GM19468 (cell line): ENCODE results near the gene SLC16A10.
"Not testable (repeated sequence)": the region's sequence is repeated elsewhere in the genome, so short reads cannot be mapped to it uniquely, and the experiment has no call there.

Experiments
- ATAC-seq: cut with Tn5 transposase; IDR thresholded peaks from one replicate; pipeline ENCODE4 v1.9.1; 2021; ENCODE audit warnings: mild to moderate bottlenecking, moderate library complexity, moderate number of reproducible peaks; ENCODE audit not compliant: unreplicated experiment; ENCODE audit errors: extremely low read depth

Gene SLC16A10

DNA sequence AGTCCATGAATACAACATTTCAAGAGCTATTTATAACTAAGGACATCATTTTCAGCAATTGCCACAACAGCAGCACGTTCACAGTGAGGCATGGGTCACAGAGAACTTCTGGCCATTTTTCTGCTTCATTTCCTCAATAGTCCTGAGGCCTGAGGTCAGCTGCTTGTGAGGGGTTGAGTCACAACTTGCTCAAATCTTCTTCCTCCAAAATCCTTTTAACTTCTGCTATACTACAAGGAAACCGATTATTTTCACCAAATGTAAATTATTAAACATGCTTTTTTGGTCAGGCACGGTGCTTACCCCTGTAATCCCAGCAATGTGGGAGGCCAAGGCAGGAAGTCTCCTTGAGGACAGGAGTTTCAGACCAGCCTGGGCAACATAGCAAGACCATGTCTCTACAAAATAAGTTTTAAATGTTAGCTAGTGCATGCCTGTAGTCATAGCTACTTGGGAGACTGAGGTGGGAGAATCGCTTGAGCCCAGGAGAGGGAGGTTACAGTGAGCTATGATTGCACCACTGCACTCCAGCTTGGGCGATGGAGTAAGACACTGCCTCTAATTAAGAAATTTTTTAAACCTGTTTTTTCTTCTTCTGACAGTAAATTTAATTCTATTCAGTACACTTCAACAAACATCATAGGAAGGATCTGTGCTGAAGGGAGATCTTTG lies 11.1 kb upstream of the SLC16A10 start:
- ATAC-seq = no peak

DNA sequence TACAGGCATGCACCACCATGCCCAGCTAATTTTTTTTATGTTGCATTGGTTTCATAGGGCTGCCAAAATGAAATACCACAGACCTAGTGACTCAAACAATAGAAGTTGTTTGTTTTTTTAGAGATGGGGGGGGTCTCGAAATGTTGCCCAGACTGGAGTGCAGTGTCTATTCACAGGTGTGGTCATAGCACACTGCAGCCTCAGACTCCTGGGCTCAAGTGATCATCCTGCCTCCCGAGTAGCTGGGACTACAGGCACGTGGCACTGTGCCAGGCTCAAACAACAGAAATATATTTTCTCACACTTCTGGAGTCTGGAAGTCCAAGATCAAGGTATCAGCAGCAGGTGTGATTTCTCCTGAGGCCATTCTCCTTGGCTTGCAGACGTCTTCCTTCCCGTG lies 6.6 kb upstream of the SLC16A10 start:
- ATAC-seq = no peak

- no peak for ATAC-seq
These were observed 618 bp upstream of the SLC16A10 start for GRCh38 chr6:111086685-111087084.

GRCh38 chr6:111087871-111088667 lies 766 bp downstream of the SLC16A10 start:
- no peak for ATAC-seq

DNA sequence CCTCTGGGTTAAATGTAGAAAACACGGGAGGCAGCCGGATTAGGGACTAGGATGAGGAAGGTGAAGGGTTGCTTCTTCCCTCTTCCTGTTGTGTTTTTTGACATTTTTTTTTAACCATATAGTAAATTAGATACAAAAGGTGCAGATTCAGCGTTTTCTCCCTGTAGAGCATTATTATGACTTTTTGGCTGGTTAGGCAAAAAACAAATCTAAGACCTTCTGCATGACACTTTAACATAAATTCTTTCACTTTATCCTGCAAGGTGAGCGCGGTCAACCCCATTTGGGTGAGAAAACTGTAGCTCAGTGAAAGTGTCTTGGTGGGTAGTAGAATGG lies 1.3 kb downstream of the SLC16A10 start:
- ATAC-seq = no peak

DNA sequence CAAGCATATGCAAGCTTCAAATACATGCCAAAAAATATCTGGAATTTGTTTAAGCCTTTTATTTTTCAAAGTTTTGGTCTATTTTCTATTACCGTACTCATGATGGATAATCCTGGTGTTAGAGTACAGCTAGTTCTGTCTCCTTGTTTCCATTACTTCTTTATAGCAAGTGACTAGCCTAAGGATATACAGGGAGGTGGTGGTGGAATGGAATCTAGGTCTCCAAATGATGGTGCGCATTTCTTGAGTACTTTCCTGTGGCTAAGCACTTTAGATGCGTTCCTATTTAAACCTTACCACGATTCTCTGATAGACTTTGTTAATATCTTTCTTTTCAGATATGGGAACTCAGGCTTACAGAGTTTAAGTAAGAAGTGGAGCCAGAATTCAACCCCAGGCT lies 3.5 kb downstream of the SLC16A10 start:
- ATAC-seq = no peak

- no peak for ATAC-seq
These were observed 4.7 kb downstream of the SLC16A10 start for GRCh38 chr6:111091987-111092386.

DNA sequence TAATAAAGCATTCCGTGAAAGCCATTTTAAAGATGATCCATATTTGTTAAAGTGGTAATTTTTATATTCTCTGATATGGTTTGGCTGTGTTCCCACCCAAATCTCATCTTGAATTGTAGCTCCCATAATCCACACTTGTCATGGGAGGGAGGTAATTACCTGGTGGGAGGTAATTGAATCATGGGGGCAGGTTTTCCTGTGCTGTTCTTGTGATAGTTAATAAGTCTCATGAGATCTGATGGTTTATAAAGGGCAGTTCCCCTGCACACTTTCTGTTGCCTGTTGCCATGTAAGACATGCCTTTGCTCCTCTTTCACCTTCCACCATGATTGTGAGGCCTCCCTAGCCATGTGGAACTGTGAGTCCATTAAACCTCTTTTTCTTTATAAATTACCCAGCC lies 8.2 kb downstream of the SLC16A10 start:
- not testable (repeated sequence) for ATAC-seq

DNA sequence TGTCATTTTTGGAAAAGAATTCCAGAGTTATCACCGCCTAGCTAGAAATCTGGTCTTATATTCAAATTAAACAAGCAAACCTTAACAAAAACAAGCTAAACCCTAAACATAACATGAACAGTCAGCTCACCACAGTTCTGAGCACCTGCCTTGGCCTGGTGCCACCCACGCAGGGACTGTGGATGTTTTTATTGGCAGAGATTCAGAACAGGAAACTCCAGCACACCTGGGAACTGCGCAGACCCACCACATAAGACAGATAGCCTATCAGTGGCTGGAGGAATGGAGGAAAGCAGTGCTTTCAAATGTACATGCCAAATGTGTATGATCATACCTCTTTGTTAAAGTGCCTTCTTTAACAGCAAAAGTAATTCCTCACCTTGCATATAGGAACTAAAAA lies 8.9 kb downstream of the SLC16A10 start:
- ATAC-seq = no peak

DNA sequence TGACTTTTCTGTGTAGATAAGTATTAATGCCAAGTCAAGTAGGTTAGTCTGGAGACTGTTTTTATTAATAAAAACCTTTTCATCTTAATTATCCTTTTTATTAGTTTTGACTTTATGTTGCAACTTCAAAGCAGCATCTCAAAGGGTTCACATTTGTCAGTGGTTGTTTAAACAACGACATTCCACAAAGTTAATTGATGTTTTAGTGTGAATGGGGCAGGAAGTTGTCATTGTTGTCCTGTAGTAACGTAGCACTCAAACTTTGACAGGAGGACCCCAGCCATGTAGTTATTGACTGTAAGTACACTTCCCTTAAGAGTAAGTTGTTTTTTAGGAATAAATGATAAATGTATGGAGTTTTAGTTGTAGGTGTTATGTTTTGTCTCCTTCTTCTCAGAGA lies 11.3 kb downstream of the SLC16A10 start:
- ATAC-seq = no peak

DNA sequence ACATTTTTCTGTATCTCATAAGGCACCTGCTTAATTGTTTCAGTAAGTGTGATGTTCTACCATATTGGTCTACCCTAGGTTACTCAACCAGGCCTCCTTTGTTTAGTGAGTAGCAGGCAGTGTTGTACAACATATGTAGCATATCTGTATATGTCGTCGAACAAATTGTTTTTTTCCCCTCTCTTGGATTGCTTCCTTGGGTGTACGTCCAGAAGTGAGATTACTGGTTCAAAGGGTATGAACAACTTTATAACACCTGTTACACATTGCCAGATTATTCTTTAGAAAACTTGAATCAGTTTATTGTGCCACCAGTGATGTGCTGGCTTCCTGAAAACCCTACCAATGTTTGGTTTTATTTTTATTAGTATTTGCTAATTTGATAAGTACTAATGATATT lies 14.7 kb downstream of the SLC16A10 start:
- ATAC-seq = no peak

DNA sequence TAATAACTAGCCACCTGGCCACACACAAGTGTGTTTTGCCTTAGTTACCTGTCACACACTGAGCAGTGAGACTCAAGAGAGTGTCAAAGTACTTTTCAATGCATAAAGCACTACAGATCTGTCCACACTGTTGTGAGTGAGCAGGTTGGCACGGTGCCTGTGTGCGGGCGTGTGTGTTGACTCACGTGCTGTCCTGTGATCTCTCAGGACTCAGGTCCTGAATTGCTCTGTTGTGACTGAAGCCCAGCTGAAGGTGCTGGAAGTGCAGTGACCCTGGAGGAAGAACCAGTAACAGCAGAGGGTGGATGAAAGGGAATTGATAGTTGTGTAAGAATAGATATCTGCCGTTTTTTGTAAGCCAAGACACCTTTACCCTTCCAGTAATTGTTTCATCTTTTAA lies 18.3 kb downstream of the SLC16A10 start:
- ATAC-seq = no peak

GRCh38 chr6:111107589-111107988 lies 20.3 kb downstream of the SLC16A10 start:
- ATAC-seq = no peak

GRCh38 chr6:111110036-111110435 lies 22.7 kb downstream of the SLC16A10 start:
- ATAC-seq = no peak

DNA sequence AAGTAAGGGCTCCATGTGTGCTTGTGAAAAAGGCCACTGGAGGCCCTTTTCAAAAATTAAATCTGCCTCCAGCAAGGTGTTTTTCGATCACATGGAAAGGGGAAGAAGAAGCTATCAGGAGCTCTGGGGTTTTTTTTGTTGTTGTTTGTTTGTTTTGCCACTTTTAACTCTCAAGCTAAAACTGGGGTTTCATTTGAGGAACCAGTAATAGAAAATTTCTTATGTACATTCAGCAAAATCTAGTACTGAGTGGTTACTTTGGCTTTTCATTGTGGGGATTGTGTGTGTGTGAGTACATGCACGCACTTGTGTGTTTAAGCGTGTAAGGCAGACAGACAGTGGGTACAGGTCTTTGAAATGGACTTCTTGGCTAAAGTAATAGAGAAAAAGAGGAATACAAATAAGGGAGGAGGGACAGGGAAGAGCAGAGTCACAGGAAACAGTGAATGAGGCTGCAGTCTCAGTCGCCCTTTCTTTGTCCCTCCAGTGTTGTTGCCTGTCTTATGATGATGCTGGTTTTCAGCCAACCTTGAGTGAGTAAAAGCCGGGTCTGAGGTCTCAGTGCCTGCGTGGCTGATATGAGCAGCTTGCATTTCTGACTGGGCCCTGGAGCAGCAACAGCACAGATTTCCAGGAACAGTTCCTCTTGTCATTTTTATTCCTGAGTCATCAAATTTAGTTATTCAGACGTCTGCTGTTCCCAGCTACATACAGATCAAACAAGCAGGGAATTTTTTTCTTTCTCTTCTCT lies 26.2 kb downstream of the SLC16A10 start:
- no peak for ATAC-seq

DNA sequence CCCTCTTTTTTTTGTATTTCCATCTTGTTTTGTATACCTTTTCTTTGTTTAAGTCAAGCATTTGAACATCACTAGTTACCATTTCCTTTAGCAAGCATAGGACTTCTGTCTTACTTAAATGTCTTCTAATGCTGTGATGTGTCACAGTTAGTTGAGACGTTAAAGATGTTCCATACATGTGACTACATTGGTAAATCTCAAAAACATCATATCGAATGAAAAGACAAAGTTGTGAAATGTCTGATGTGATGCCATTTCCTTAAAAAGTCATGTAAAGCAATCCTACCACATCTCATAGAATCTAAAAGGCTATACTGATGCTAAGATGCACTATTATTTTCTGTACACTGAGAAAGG lies 26.8 kb downstream of the SLC16A10 start:
- no peak for ATAC-seq

GRCh38 chr6:111114482-111114881 lies 27.2 kb downstream of the SLC16A10 start:
- no peak for ATAC-seq

DNA sequence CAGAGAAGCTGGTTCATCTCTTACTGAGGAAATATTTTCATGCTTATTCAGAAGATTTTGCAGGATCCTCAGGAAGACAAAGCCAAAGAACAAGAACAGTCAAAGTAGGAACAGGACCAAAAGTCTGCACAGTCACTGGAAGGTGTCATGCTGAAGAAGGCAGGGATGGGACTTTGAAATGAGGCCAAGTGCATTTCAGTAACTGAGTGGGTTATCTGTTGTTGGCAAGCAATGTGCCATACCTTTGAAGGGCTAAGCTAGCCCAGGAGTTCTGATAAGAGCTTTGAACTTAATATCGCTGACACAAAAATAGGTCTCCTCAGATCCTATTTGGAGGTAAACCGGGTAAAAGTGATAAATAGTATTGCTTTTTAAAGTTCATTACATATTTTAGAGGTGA lies 31.5 kb downstream of the SLC16A10 start:
- no peak for ATAC-seq

DNA sequence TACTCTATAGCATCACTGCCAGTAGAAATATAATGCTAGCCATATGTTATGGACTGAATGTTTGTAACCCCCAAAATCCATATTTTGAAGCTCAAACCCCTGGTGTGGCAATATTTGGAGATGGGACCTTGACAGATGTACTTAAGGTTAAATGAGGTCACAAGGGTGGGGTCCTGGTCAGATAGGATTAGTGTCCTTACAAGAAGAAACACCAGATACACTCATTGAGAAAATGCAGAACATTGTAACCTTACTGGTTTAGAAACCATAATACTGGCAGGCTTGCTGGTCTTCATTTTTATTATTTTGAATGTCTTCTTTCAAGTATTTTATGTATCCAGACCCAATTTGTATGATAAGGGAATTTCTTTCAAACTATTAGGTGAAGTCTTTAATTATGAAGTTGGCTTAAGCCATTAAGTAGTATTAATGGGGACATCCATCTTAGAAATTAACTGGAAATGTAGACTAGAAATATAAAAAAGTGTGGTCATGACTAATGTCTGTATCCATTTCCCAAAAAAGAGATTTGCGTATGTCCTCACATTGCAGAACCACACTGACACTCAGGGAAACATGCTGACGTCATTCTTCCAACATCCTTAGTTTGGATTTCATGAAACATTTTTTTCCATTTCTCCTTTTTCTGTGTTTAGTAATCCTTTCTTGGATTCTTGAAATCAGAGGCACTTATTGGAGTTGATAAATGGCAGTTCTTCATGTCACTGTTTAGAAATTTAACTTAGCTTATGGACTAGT lies 32.4 kb downstream of the SLC16A10 start:
- no peak for ATAC-seq

GRCh38 chr6:111121789-111122350 lies 34.6 kb downstream of the SLC16A10 start:
- no peak for ATAC-seq
